OCI-LY3 (cell line): ENCODE results near the gene THRB.

Experiments used
- EZH2phosphoT487 ChIP-seq: fragments of 200-600 bp; shearing (Covaris generic); IDR thresholded peaks from 2 replicates; pipeline ENCODE4 v1.6.1; 2018; ENCODE audit warnings: antibody characterized with exemption, mixed run types, low read depth
- TF ChIP-seq, protein P1 (sequence below): fragments of 200-600, 300-600 bp; sonication (generic); IDR thresholded peaks from 2 replicates; pipeline ENCODE4 v1.5.1; 2014; ENCODE audit warnings: antibody characterized with exemption, low read length, low read depth

GRCh38 chr3:24498391-24498790 is 3.7 kb upstream of the THRB start:
- TF ChIP-seq, protein P1, sequence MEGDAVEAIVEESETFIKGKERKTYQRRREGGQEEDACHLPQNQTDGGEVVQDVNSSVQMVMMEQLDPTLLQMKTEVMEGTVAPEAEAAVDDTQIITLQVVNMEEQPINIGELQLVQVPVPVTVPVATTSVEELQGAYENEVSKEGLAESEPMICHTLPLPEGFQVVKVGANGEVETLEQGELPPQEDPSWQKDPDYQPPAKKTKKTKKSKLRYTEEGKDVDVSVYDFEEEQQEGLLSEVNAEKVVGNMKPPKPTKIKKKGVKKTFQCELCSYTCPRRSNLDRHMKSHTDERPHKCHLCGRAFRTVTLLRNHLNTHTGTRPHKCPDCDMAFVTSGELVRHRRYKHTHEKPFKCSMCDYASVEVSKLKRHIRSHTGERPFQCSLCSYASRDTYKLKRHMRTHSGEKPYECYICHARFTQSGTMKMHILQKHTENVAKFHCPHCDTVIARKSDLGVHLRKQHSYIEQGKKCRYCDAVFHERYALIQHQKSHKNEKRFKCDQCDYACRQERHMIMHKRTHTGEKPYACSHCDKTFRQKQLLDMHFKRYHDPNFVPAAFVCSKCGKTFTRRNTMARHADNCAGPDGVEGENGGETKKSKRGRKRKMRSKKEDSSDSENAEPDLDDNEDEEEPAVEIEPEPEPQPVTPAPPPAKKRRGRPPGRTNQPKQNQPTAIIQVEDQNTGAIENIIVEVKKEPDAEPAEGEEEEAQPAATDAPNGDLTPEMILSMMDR, result no peak
- no peak for TF ChIP-seq EZH2phosphoT487
